NCI-H128 (cell line): ENCODE data around the gene DGKQ.

ENCODE experiments used
- DNase-seq: peaks from one replicate; lab custom pipeline; 2025; ENCODE audit not compliant: unreplicated experiment; lab: John Stamatoyannopoulos, UW

Gene DGKQ

DNA sequence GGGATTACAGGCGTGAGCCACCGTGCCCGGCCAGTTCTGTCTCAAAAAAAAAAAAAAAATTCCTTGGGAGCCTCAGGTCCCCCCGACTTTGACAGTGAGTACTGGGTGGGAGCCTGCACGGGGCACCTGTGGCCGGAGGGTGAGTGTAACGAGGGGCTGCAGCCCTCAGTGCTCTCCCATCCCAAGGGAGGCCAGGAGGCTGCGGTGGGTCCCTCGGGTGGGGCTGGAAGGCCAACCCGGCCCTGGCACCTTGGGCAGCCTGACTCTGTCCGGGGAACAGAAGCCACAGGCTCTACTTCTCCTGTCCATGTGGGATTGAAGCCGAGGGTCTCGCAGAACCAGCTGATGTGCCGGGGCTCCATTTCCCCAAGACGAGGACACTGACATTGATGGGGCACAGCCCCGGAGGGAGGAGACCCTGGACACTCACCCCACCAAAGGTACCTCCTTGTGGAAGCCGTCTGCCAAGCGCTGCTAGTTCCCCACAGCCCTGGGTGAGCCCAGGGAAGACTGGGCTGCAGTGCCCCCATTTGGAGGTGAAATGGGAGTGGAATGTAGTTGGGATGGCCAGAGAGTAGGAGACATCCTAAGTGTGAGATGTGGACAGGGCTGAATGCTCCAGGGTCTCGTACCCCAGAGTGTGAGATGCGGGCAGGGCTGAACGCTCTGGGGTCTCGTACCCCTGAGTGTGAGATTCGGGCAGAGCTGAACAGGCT is 22.1 kb upstream of the DGKQ start:
- no peak for DNase-seq

DNA sequence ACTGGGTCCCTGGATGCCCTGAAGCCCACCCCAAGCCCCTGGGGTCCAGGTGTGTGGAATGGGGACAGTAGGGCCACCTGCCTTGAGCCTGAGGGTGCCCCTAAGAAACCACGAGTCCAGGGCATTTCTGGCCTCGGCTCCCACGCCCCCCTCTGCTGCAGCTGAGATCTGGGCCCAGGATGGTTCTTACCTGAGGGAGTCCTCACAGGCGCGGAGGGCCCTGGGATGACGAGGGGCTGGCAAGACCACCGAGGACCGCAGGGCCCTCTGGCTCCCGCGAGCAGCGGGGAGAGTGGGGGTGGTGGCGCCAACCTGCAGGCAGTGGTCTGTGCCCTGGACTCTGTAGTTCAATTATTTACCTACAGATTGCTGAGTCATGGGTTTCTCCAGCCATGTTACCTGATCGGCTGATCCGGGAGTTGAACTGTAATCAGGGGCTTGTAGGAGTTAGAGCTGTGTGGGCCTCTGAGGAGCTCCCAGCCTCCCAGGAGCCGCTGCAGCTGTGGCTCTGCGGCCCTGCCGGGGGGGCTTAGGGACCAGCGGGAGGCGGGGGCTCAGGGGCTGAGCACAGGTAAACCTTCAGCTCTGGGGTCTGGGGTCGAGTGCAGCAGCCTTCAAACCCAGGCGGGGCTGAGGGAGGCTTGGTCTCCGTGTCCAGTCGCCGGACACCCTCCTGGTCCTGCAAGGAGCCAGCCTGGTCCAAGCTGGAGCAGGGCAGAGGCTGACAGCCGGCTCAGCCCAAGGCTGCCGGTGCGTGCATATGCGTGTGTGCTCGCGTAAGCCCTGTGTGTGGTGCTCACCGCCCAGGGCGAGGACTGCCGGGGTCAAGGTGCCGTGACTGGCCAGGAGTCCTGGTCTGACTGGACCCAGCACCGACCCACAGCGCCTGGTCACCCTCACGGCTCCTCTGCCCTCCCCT is 20.0 kb upstream of the DGKQ start, which contains the start of gene SLC26A1:
TSS of gene SLC26A1 (minus strand) at position 294 of the 919 bp plus-strand sequence. CDS start 1,701 bp downstream, outside the sequence.
- no peak for DNase-seq

DNA sequence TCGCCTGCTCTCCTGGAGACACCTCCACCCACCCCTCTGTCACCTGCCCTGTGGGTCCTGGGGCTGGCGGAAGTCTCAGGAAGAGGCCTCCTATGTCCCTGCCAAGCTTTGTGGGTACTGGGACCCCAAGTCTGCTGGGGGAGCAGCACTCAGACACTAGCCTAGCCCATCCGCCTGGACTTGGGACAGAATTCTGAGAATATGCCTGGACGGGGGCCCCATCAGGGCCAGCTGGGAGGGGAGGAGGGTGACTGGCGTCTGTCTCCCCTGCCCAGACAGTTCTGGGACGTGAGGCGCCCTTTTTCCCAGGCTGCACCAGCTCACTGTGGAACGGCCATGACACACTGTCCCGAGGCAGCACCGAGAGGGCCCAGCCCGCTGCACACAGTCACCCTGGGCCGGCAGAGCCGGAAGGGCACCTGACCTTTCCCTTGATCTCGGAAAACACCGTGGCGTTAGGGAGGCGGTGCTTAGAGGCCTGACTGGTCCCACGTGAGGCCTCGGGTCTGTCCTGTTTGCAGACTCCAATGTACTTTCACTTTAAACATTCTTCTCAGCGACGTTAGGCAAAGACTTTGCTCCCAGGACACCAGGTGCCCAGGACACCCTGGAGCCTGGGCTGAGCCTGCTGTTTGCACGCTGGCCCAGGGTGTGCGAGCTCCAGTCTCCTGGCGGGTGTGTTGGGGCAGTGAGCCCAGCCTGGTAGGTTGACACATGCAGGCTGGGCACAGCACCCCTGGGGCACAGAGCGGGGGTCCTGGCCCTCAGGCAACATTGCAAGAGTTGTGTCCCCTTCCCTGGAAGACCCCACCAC is 19.1 kb upstream of the DGKQ start:
- DNase-seq, result no peak

DNA sequence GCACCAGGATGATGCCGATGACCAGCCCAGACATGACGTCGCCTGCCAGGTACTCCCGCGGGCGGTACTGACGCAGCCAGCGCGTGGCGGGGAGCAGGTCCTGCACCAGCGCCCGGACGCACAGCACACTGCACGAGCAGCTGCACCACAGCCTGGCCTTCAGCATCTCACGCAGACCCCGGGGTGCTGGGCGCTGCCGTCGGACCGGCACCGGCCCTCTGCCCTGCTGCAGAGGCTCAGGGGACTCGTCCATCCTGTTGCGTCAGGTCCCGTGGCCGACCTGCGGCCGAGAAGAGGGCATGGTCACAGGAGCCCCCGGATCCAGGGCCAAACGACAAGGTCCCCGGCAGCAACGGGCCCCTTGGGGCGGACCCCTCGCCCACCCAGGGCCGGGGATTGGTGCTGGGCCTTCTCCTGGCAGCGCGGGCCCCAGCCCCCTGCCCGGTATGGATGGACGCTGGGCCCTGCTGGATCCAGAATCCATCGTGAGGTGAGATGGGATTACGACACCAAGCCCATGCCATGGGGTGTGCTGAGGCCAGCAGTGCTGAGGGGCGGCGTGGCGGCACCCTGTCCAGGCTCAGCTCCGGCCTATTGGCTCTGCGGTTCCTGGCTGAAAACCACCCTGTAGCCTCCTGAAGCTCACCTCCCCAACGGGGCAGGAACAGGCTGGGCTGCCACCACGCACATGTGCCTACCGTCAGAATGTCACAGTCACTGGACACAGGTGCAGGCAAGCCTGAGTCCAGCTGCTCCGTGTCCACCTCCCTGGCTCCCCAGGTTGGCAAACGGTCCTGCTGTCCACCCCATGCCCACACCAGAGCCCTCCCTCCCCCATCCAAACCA is 18.3 kb upstream of the DGKQ start:
- DNase-seq, result no peak

DNA sequence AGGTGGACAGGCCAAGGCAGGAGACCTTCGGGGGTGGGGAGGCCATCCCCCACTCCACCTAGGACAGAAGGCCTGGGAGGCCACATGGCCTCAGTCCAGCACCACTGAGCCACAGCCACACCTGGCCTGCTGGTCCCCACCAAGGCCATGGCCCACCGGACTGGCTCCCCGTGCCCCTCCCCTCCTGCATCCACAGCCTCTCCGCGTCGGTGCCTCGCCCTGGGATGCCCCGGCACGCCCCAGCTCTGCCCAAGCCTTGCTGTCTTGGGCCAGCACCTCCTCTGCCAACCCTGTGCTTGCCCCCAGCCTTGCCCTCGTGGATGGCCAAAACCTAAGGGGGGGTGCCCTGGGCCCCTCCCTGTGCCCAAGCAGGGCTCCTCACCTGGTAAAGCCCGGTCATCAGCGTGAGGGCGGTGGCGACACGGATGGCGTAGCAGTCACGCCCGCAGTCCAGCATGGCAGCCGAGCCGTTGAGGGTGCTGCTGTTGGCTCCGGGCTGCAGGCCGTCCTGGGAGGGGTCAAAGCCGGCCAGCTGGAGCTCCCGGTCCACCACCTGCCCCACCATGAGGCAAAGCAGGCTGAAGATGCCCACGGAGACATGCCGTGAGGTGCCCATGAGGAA is 17.5 kb upstream of the DGKQ start:
- DNase-seq, result no peak

DNA sequence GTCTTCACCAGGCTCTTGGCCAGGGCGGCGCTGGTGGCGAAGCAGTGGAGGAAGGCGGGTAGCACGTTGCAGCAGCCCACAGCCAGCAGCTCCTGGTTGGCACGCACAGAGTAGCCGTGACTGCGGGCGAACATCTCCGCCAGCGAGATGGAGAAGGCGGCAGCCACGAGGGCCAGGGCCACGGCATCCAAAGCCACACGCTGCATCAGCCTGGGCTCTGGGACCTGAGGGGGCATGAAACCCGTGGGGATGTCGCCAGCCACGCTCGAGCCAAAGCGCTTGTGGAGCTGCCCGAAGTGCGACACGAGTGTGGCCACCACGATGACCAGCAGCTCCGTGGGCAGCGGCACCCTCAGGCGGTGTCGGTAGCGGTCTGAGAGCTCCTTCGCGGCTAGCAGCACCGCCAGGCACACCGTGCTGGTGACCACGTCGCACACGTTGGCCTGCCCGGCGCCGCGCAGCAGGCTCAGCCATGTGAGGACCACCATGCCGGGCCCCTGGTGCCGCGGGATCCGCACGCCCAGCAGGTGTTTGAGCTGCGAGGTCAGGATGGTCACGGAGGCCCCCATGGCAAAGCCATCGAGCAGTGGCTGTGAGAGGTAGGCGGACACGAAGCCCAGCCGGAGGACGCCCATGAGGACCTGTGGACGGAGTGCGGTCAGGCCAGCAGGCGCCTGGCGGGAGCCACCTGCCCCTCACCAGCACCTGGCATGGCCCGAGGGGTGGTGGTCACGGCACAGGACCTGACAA is 16.5 kb upstream of the DGKQ start:
- no peak for DNase-seq

DNA sequence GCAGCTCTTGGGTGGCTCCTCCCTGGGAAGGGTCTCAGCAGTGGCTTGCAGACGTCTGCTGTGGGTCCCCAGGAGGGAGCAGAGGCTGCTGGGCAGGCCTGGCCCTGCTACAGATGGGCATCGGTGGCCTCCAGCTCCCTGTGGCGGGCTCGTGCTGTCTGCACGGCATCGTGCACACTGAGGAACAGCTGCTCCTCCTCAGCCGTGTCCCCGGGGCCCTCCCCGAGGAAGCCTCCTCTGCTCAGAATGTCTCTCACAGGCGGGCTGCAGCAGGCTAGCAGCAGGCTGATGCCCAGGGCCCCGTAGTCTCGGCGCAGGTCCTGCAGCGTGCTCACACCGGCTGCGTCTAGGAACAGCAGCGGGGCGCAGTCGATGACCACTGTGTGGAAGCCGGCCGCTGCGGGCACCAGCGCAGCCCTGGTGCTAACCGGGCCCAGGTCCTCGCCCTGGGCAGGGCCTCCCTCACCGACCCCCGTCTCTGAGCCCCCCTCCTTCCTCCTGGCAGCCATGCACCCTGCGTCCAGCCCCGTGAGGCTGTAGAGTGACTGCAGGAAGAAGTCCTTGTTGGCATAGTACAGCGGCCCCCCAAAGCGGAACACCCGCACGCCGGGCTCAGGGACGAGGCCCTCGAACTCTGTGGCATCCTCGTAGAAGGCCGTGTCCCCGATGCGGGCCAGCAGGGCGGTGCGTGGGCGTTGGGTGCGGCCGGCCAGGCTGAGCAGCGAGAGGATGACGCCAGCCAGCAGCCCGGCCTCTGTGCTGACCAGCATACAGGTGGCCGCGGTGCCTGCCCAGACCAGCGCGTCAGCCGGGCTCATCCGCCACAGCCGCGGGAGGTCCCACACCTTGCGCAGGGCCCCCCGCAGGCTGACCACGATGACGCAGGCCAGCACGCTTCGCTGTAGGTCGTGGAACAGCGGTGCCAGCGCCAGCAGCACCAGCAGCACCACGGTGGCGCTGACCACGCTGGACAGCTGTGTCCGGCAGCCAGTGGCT is 15.7 kb upstream of the DGKQ start:
- no peak for DNase-seq

DNA sequence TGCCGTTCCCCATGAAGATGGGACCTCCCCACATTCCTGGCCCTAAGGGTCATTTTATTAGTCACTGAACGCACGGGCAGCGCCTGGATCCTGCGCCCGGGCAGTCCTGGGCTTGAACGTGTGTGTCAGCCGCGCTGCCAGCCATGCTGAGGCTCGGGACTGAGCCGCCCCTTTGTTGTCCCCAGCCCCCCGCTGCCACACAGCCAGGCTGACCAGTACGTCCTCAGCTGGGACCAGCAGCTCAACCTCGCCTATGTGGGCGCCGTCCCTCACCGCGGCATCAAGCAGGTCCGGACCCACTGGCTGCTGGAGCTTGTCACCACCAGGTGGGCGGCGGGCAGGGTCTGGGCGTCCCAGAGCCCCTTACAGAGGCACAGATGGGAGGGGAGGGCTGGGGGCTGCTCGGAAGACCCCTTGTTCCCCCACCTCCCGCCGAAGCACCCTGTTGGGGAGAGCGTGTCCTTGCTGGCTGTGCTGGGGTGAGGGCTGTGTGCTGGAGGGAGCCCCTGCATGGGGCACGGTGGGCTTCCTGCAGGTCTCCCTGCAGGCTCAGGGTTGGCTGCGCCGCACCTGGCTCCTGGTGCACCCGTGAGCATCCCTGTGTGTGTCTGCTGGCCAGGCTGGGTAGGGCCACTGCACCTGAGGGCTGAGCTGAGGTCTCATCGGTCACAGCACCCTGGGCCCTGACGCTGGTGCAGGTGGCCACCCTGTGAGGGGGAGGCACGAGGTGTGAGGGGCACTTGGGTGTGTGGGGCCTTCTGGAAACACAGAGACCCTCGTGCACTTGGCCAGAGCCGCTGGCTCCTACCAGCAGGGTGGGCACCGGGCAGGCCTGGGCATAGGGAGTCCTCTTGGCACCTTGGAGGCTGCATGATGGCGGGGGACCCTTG is 14.5 kb upstream of the DGKQ start:
- no peak for DNase-seq

DNA sequence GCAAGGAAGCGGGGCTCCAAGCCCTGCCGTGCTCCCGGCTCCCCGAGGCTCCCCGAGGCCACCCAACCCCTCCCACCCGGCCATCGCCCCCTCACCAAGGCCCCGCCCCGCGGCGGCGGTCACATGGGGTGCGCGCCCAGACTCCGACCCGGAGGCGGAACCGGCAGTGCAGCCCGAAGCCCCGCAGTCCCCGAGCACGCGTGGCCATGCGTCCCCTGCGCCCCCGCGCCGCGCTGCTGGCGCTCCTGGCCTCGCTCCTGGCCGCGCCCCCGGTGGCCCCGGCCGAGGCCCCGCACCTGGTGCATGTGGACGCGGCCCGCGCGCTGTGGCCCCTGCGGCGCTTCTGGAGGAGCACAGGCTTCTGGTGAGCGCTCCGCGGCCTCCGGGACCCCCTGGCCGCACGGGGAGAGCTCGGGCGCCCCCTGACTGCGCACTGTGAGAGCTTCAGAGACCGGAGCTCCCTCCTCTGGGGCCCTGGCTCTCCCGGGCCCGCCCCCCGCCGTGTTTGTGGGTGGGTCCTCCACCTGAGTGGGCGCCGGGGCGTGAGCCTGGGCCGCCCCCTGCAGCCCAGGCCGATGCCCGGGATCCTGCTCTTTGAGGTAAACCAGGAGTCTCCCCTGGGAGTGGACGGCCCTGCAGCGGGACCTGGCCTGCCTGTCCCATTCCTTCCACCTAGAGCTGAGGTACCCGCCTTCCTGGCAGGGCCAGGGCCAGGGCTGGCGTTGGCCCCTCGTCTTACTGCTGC is 13.7 kb upstream of the DGKQ start, which contains the start of gene IDUA:
TSS of gene IDUA (plus strand) at position 166 of the 745 bp plus-strand sequence. CDS start at position 207, 41 bp downstream.
- DNase-seq, result peak; percentile 13

DNA sequence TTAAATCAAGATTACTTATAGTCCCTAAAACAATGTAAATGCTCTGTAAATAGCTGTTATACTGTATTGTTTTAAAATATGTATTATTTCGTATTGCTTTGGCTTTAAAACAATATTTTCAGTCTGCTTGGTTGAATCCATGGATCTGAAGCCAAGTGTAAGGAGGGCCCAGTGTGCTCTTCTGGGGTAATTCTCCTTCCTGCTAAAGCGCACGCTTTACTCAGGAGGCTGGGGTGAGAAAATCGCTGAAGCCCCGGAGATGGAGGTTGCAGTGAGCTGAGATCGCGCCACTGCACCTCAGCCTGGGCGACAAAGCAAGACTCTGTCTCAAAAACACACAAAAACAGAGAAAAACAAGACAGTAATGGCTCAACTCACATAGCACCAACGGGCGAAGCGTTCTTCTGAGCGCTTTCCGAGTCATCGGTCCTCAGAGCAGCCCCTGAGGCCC is 13.1 kb upstream of the DGKQ start:
- no peak for DNase-seq

DNA sequence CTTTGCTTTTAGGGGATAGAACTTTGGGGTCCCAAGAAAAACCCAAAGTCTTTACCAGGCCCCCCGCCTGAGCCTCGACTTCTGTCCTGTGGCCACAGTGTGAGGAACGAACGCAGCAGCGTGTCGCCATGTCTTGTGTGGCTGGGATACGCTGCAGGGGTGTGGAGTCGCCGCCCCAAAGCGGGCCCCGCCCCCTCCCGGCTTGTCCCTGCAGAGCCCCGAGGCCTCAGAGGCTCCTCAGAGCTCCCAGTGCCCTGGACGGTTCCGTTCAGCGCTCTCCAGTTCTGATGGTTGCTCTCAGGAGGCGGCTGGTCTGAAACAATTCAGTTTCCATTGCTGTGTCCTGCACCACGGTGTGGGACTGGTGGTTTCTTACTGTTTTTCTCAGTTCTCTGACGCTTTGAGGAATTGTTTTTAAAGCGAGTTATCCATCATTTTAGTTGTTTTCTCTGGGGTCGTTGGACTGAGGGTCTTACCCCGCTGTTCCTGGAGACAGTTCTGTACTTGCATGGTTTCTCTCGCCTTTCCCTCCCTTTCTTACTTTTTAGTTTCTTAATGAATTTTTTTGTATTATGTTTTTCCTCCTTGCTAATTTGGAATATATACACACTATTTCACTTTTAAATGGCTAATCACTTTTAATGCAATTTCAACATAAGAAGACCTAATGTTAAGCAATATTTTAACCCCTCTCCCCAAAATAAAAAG is 11.9 kb upstream of the DGKQ start:
- DNase-seq, result no peak

DNA sequence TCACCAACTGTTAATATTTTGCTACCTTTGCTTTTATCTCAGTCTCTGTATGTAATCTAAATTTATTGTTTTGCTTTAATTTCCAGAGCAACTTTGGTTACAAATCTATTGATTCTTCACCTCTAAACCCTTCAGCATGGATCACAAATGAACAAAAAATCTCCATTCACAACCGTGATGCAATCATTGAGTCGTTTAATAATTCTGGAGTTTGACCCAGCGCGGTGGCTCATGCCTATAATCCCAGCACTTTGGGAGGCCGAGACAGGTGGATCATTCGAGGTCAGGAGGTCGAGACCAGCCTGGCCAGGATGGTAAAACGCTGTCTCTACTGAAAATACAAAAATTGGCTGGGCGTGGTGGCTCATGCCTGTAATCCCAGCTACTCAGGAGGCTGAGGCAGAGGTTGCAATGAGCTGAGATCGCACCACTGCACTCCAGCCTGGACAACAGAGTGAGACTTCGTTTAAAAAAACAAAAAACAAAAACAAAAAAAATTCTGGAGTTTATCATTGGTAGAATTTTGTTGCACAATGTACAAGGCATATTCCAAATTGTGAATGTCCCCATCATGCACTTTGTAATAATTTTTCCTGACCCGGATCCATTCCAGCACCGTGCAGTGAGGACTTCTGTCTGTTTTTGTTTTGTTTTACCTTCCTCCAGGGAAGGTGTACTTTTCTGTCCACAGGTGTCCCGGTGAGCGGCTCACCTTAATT is 11.1 kb upstream of the DGKQ start:
- no peak for DNase-seq

DNA sequence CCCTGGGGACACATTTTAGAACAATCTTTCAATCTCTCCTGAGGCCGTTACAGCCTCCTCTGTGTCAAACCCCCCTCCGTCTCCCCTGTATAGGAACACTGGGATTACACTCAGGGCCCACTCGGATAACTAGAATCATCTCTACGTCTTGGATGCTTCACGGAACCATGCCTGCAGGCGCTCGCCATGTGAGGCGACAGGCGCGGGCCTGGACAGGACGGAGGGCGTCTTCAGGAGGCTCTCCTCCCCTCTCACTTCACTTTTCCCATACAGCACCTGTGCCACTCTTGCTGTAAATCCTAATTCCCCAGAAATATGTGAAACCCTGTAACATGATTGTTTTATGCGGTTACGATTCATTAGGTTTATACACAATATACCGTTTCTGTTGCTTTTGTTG is 9.4 kb upstream of the DGKQ start:
- no peak for DNase-seq

DNA sequence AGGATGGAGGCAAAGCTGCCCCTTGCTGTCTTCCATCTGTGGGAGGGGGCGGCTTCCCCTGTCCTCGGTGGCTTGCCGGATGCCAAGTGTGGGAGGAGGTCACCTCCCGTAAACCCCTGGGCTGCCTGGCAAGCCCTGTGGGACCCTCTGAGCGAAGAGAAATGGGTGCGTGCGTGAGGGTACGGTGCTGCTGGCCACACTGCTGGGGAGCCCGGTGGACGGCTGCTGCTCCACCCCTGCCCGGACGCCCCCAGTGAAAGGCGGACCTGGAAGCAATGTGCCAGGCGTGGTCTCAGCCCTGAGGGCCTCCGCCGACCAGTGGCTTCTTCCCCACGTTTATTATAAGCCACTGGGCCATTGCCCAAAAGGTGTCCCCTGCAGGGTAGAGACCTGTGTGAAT is 8.9 kb upstream of the DGKQ start:
- DNase-seq, result no peak
